Measurements from ENCODE around the gene KLHL21. TPM values are rescaled to one million over a fixed set of nuclear protein-coding genes. Genes with fewer than 3 reads are reported as not detected.
A peak's percentile ranks its signal among the peaks of the same experiment; 100 is the strongest.

KLHL21 gene
- total and polyA plus RNA-seq, 9 of the 15 experiments (the other 6 are each of a cell fraction or from before 2014, with no cell fraction given) = 2.1 to 42.1 (median 17.5) TPM

DNA sequence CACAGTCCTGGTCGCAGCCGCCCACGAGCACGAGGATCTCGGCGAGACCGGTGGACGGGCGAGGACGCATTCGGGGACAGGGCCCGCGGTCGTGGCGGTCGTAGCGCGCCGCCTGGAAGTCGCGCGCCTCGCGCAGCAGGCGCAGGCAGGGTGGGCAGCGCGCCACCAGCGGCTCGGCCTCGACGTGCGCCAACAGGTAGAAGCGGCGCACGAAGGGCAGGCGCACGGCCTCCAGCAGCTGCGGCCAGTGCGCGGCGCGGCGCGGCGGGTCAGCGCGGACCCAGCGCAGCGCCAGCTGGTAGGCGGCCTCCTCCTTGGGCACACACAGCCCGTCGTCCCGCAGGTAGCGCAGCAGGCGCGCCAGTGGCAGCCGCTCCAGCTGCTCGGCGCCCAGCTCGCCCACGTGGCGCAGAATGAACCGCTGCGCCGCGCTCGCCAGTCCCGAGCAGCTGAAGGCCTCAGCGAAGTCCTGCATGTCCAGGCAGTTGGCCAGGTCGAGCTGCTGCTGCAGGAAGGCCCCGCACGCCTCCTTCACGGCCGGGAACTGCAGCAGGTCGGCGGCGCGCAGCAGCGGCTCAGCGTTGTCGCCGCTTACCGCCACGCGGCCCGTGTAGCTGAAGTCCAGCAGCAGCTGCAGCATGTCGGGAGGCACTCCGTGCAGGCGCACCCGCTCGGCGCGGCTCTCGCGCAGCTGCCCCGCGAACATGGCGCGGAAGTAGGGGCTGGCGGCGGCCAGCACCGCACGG is 573 bp downstream of the KLHL21 start (continued):
- TF ChIP-seq MYC (IDR thresholded peaks at IDR 0.05; ENCODE audit: low read depth, low read length) = no peak; the same call in 1 of the 2 replicates
- TF ChIP-seq MYC (CRISPR knock-in tag; IDR thresholded peaks at IDR 0.05; ENCODE audit: borderline replicate concordance, low read depth) = peak; percentile 78; the same call in 1 of the 2 replicates
- no peak for TF ChIP-seq MAFG (tag; conservative IDR thresholded peaks at IDR 0.05)
- TF ChIP-seq KLF13 (tag; IDR thresholded peaks at IDR 0.05; ENCODE audit: borderline replicate concordance, low read depth) = 0 out of 2 replicates have a peak, but pooled peaks have one; percentile 11
- TF ChIP-seq NCOR1 (IDR thresholded peaks at IDR 0.05) = no peak
- peak; percentile 53; the same call in 1 of the 2 replicates for TF ChIP-seq SIN3B (IDR thresholded peaks at IDR 0.05; ENCODE audit: low read depth)
- no peak for TF ChIP-seq HDAC2 (IDR thresholded peaks at IDR 0.05)
- TF ChIP-seq CREB1 (IDR thresholded peaks at IDR 0.05) = peak; percentile 5; the same call in 1 of the 2 replicates
- no peak; the same call in 1 of the 2 replicates for TF ChIP-seq CREB1 (CRISPR knock-in tag; IDR thresholded peaks at IDR 0.05)
- TF ChIP-seq MAFK (IDR thresholded peaks at IDR 0.05; ENCODE audit: low read length) = no peak
- TF ChIP-seq, protein P1, sequence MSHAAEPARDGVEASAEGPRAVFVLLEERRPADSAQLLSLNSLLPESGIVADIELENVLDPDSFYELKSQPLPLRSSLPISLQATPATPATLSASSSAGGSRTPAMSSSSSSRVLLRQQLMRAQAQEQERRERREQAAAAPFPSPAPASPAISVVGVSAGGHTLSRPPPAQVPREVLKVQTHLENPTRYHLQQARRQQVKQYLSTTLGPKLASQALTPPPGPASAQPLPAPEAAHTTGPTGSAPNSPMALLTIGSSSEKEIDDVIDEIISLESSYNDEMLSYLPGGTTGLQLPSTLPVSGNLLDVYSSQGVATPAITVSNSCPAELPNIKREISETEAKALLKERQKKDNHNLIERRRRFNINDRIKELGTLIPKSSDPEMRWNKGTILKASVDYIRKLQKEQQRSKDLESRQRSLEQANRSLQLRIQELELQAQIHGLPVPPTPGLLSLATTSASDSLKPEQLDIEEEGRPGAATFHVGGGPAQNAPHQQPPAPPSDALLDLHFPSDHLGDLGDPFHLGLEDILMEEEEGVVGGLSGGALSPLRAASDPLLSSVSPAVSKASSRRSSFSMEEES (CRISPR knock-in tag; IDR thresholded peaks at IDR 0.05) = no peak
- no peak for TF ChIP-seq ZNF696 (CRISPR knock-in tag; conservative IDR thresholded peaks at IDR 0.05)
- TF ChIP-seq COPS2 (conservative IDR thresholded peaks at IDR 0.05) = no peak
- TF ChIP-seq, protein P2, sequence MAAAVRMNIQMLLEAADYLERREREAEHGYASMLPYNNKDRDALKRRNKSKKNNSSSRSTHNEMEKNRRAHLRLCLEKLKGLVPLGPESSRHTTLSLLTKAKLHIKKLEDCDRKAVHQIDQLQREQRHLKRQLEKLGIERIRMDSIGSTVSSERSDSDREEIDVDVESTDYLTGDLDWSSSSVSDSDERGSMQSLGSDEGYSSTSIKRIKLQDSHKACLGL (CRISPR knock-in tag; IDR thresholded peaks at IDR 0.05; ENCODE audit: borderline replicate concordance, poor library complexity, severe bottlenecking) = no peak
- no peak for TF ChIP-seq RFX1 (IDR thresholded peaks at IDR 0.05)
- TF ChIP-seq CCNT2 (IDR thresholded peaks at IDR 0.05; ENCODE audit: borderline replicate concordance, extremely low read depth, insufficient read length, low read depth, low read length) = peak; percentile 17
- TF ChIP-seq, protein P3, sequence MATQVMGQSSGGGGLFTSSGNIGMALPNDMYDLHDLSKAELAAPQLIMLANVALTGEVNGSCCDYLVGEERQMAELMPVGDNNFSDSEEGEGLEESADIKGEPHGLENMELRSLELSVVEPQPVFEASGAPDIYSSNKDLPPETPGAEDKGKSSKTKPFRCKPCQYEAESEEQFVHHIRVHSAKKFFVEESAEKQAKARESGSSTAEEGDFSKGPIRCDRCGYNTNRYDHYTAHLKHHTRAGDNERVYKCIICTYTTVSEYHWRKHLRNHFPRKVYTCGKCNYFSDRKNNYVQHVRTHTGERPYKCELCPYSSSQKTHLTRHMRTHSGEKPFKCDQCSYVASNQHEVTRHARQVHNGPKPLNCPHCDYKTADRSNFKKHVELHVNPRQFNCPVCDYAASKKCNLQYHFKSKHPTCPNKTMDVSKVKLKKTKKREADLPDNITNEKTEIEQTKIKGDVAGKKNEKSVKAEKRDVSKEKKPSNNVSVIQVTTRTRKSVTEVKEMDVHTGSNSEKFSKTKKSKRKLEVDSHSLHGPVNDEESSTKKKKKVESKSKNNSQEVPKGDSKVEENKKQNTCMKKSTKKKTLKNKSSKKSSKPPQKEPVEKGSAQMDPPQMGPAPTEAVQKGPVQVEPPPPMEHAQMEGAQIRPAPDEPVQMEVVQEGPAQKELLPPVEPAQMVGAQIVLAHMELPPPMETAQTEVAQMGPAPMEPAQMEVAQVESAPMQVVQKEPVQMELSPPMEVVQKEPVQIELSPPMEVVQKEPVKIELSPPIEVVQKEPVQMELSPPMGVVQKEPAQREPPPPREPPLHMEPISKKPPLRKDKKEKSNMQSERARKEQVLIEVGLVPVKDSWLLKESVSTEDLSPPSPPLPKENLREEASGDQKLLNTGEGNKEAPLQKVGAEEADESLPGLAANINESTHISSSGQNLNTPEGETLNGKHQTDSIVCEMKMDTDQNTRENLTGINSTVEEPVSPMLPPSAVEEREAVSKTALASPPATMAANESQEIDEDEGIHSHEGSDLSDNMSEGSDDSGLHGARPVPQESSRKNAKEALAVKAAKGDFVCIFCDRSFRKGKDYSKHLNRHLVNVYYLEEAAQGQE (IDR thresholded peaks at IDR 0.05; ENCODE audit: borderline replicate concordance) = no peak; the same call in 1 of the 2 replicates
- TF ChIP-seq, protein P3 (CRISPR knock-in tag; IDR thresholded peaks at IDR 0.05; ENCODE audit: low read depth) = 0 out of 2 replicates have a peak, but pooled peaks have one; percentile 40
- no peak for TF ChIP-seq CREM (IDR thresholded peaks at IDR 0.05; ENCODE audit: low read depth)
